DMS153 treated with DMSO at 0.1 percent for 48 hours (cell line): ENCODE results near the gene ATP6V1E1.
"Not testable (repeated sequence)": the region's sequence is repeated elsewhere in the genome, so short reads cannot be mapped to it uniquely, and the experiment has no call there.

ENCODE experiments used
- DNase-seq: peaks from one replicate; lab custom pipeline; 2025; ENCODE audit not compliant: unreplicated experiment; lab: John Stamatoyannopoulos, UW

Gene ATP6V1E1

GRCh38 chr22:17628406-17629172 is at the start of gene ATP6V1E1:
Gene ATP6V1E1 (minus strand): TSS chr22:17628749. CDS start chr22:17628635, 114 bp downstream.
- peak; percentile 84 for DNase-seq

GRCh38 chr22:17675584-17675983 is 47.0 kb upstream of the ATP6V1E1 start:
- no peak for DNase-seq

GRCh38 chr22:17674152-17674551 is 45.6 kb upstream of the ATP6V1E1 start:
- DNase-seq = no peak

GRCh38 chr22:17672417-17672991 is 44.0 kb upstream of the ATP6V1E1 start:
- no peak for DNase-seq

GRCh38 chr22:17671521-17672092 is 43.1 kb upstream of the ATP6V1E1 start:
- DNase-seq = not testable (repeated sequence)

GRCh38 chr22:17665854-17666253 is 37.3 kb upstream of the ATP6V1E1 start:
- DNase-seq = no peak

GRCh38 chr22:17665248-17665647 is 36.7 kb upstream of the ATP6V1E1 start:
- no peak for DNase-seq

- DNase-seq = no peak
Measured at GRCh38 chr22:17664414-17665055, 36.0 kb upstream of the ATP6V1E1 start.

- no peak for DNase-seq
Measured at GRCh38 chr22:17656870-17657395, 28.4 kb upstream of the ATP6V1E1 start.

GRCh38 chr22:17655289-17655688 is 26.7 kb upstream of the ATP6V1E1 start:
- no peak for DNase-seq

GRCh38 chr22:17648569-17648968 is 20.0 kb upstream of the ATP6V1E1 start:
- DNase-seq = no peak

GRCh38 chr22:17647991-17648390 is 19.4 kb upstream of the ATP6V1E1 start:
- DNase-seq = no peak

- DNase-seq = no peak
Measured at GRCh38 chr22:17647452-17647851, 18.9 kb upstream of the ATP6V1E1 start.

- not testable (repeated sequence) for DNase-seq
Measured at GRCh38 chr22:17642357-17642756, 13.8 kb upstream of the ATP6V1E1 start.

GRCh38 chr22:17641269-17641668 is 12.7 kb upstream of the ATP6V1E1 start:
- no peak for DNase-seq

GRCh38 chr22:17639247-17639741 is 10.7 kb upstream of the ATP6V1E1 start:
- DNase-seq = no peak

- peak; percentile 65 for DNase-seq
Measured at GRCh38 chr22:17638432-17639246, 10.1 kb upstream of the ATP6V1E1 start, which contains the start of gene BCL2L13. Gene BCL2L13 (plus strand): TSS chr22:17638757. CDS start chr22:17655712, 16,955 bp downstream.

GRCh38 chr22:17638182-17638431 is 9.6 kb upstream of the ATP6V1E1 start:
- DNase-seq = no peak

- no peak for DNase-seq
Measured at GRCh38 chr22:17637490-17638181, 9.1 kb upstream of the ATP6V1E1 start.

GRCh38 chr22:17636850-17637249 is 8.3 kb upstream of the ATP6V1E1 start:
- not testable (repeated sequence) for DNase-seq
